Colonic mucosa (tissue), 4 donors: ENCODE data around the gene HDAC4. TPM values are rescaled to one million over a fixed set of nuclear protein-coding genes. Genes with fewer than 3 reads are reported as not detected.
"Not testable (repeated sequence)": the region's sequence is repeated elsewhere in the genome, so short reads cannot be mapped to it uniquely, and the experiment has no call there.

Experiments
- DNase-seq: peaks from one replicate; pipeline ENCODE4 v3.0.0-alpha.2; 2020
- H3K27ac ChIP-seq: fragments of 200-600 bp; one replicate; pipeline ENCODE4 v1.8.0; 2021
- H3K27me3 ChIP-seq: fragments of 200-600 bp; one replicate; pipeline ENCODE4 v1.8.0; 2021
- H3K36me3 ChIP-seq: fragments of 200-600 bp; one replicate; pipeline ENCODE4 v1.8.0; 2021
- H3K4me1 ChIP-seq: fragments of 200-600 bp; one replicate; pipeline ENCODE4 v1.8.0; 2021; ENCODE audit warnings: mild to moderate bottlenecking
- H3K4me3 ChIP-seq: fragments of 200-600 bp; one replicate; pipeline ENCODE4 v1.8.0; 2021
- H3K9ac ChIP-seq, 2 donors: one replicate each; pipeline ENCODE4 v1.7.0; 2013; ENCODE audit warnings: control low read depth in 2 of 2, low read depth in 2 of 2, low read length in 2 of 2
- H3K9me3 ChIP-seq: fragments of 200-600 bp; one replicate; pipeline ENCODE4 v1.8.0; 2021
- CTCF ChIP-seq: fragments of 200-600 bp; IDR thresholded peaks from one replicate; pipeline ENCODE4 v1.8.0; 2022; ENCODE audit warnings: antibody characterized with exemption, mild to moderate bottlenecking
- intact Hi-C: fragments of 100-400 bp; cut with DNase I; formaldehyde crosslinking; loops from one replicate; pipeline ENCODE4 v1.14.1; 2022
- total RNA-seq, 2 donors: library from RNA; stranded (reverse); fragmentation: NEBNext Ultra II Directional in 1 of 2; extraction: Animal tissue kit (Norgen Biotek cat#: 25700) in 1 of 2; gene quantifications; one replicate each; pipeline ENCODE4 v1.2.1, GENCODE V29; 2021
- donor health status: healthy.
- donor health status: DM: no; HTN: no; CAD: no.
- donor health status: DM: no; HTN: no; CAD: no.

The HDAC4 gene
- total RNA-seq, 2 donors from 2014 or later, result 35.3 to 46.8 TPM

DNA sequence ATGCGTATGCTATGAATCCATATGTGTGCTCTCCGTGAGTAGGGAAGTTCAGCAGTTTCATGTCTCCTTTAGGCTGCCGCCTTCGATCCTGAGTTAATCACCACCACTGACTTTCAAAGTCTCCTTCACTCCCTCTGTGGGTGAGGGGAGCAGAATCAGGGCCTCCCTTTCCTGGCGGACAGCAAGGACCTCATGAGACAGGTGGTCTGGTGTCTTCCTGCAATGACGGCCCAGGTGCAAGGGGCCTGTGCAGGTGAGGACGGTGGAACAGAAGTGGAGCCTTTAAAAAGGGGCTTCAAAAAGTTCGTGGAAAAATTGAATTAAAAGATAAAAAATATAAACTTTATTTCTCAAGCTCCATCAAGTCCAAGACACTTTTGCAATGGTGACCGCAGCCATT lies 330.4 kb downstream of the HDAC4 start:
- H3K36me3 ChIP-seq, result no peaks in the 10 kb centered on the region
- DNase-seq, result no peak
- H3K9ac ChIP-seq, result no peak overlapping the region
- no peaks in the 10 kb centered on the region for H3K4me1 ChIP-seq
- H3K27ac ChIP-seq, result no peak overlapping the region
- intact Hi-C loops, result no loop called here
- no peaks in the 10 kb centered on the region for H3K27me3 ChIP-seq
- no peak for TF ChIP-seq CTCF
- H3K4me3 ChIP-seq, result no peak overlapping the region
- H3K9me3 ChIP-seq, result no peaks in the 10 kb centered on the region

DNA sequence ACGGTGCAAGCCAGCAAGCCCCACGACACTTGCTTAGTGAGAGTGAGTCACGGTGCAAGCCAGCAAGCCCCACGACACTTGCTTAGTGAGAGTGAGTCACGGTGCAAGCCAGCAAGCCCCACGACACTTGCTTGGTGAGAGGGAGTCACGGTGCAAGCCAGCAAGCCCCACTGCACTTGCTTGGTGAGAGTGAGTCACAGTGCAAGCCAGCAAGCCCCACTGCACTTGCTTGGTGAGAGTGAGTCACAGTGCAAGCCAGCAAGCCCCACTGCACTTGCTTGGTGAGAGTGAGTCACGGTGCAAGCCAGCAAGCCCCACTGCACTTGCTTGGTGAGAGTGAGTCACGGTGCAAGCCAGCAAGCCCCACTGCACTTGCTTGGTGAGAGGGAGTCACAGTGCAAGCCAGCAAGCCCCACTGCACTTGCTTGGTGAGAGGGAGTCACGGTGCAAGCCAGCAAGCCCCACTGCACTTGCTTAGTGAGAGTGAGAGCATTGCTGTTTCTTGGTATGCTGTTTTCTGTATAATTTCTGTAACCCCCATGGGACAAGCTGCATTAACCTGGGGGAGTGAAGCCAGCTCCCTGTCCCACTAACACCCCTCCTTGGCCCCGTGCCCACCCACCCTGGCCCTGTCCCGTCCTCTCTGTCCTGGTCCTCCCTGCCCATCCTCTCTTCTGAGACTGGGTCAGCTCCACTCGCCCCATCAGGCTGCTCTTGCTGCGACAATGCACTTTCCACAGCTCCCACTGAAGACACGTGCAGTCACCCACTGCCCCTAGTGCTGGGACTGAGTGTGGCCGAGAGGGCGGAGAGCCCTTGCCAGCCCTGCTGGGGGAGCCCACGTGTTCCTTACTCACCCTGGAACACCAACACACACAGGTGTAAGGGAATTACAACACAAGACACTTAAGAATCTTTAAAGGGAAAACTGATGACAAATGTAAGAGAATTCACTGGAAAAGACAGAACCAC lies 331.2 kb downstream of the HDAC4 start:
- H3K36me3 ChIP-seq, H3K9me3 ChIP-seq, H3K27ac ChIP-seq, H3K9ac ChIP-seq, intact Hi-C loops, DNase-seq, H3K4me3 ChIP-seq, H3K4me1 ChIP-seq, H3K27me3 ChIP-seq: not testable (repeated sequence)

- H3K27me3 ChIP-seq, result no peaks in the 10 kb centered on the region
- H3K9me3 ChIP-seq, result no peaks in the 10 kb centered on the region
- DNase-seq, result no peak
- H3K27ac ChIP-seq, result no peak overlapping the region
- no peaks in the 10 kb centered on the region for H3K4me1 ChIP-seq
- TF ChIP-seq CTCF, result no peak
- intact Hi-C loops, result no loop called here
- H3K9ac ChIP-seq, result no peak overlapping the region
- no peaks in the 10 kb centered on the region for H3K36me3 ChIP-seq
- H3K4me3 ChIP-seq, result no peak overlapping the region
These were observed 332.4 kb downstream of the HDAC4 start for GRCh38 chr2:239068411-239068810.

GRCh38 chr2:239067196-239067865 lies 333.5 kb downstream of the HDAC4 start:
- Histone ChIP-seq H3K36me3 (no peaks in the 10 kb centered on the region), H3K4me1 (no peaks in the 10 kb centered on the region)
- DNase-seq, result no peak

GRCh38 chr2:239066597-239066996 lies 334.2 kb downstream of the HDAC4 start:
- Histone ChIP-seq H3K4me3 (no peak overlapping the region), H3K36me3 (no peaks in the 10 kb centered on the region), H3K4me1 (no peaks in the 10 kb centered on the region), H3K27ac (no peak overlapping the region), H3K9ac (no peak overlapping the region), H3K27me3 (no peaks in the 10 kb centered on the region), H3K9me3 (no peaks in the 10 kb centered on the region)
- intact Hi-C loops, result no loop called here
- DNase-seq, result no peak
- no peak for TF ChIP-seq CTCF

More at GRCh38 chr2:239067196-239067865, 333.5 kb downstream of the HDAC4 start:
- TF ChIP-seq CTCF, result no peak
- no peaks in the 10 kb centered on the region for H3K9me3 ChIP-seq
- no peak overlapping the region for H3K9ac ChIP-seq
- no peaks in the 10 kb centered on the region for H3K27me3 ChIP-seq
- no peak overlapping the region for H3K4me3 ChIP-seq
- intact Hi-C loops, result no loop called here
- H3K27ac ChIP-seq, result no peak overlapping the region

DNA sequence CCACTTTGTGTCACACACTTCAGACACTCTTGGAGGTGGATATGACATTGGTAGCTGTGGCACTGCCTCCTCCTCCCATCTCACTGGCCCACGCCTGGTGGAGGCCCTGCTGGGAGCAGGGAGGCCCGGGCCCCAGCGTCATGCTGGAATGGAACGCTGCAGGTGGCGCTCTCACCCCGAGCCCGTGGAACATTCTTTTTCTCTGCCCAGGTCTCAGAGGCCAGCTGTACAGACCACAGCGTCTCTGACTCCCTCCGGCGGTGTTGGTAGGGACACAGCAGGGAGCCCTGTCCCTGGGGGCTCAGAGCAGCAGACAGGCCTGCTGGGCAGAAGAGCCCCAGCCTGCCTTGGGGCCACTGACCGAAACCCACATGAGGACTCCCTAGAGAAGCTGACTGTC lies 334.9 kb downstream of the HDAC4 start:
- H3K36me3 ChIP-seq, result no peaks in the 10 kb centered on the region

More for the DNA sequence above, 334.9 kb downstream of the HDAC4 start:
- DNase-seq, result no peak
- no peak overlapping the region for H3K9ac ChIP-seq
- no peak overlapping the region for H3K4me3 ChIP-seq
- no peaks in the 10 kb centered on the region for H3K9me3 ChIP-seq
- TF ChIP-seq CTCF, result no peak
- no peak overlapping the region for H3K27ac ChIP-seq
- no peaks in the 10 kb centered on the region for H3K4me1 ChIP-seq
- no peaks in the 10 kb centered on the region for H3K27me3 ChIP-seq
- intact Hi-C loops, result no loop called here
